Measurements from ENCODE around the gene CALR.
"Not testable (repeated sequence)": the region's sequence is repeated elsewhere in the genome, so short reads cannot be mapped to it uniquely, and the experiment has no call there.

CALR gene

DNA sequence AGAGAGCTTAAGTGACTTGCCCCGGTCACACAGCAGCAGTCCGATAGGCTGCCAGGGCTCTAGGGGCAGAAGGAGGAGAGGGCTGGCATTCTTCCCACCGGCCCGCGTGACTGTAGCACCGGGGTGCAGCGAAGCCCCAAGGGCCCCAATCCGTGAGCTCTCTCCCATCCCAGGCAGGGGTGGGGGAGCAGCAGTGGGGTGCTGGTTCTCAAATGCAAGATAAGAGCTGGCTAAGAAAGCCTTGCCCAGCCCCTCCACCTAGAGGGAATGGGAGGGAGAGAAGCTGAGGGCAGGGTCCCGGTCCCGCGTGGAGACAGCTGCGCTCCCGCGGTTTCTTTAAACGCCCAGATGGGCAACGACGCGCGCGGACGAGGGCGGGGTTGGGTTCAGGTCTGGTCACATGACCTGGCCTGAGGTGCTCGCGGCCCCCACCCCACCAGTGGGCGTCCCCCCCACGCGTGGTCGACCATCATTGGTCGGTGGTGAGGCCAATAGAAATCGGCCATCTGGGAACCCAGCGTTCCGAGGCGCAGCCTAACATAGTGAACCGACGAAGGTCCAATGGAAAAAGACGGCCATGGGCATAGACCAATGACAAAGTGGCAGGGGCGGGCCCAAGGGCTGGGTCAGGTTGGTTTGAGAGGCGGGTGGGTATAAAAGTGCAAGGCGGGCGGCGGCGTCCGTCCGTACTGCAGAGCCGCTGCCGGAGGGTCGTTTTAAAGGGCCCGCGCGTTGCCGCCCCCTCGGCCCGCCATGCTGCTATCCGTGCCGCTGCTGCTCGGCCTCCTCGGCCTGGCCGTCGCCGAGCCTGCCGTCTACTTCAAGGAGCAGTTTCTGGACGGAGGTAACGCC, at the start of gene CALR:
Gene CALR, plus strand, starts transcription at position 683 of the 852 bp plus-strand sequence. Its CDS starts 71 bp downstream, at position 754.
- peak; percentile 97 for DNase-seq

DNA sequence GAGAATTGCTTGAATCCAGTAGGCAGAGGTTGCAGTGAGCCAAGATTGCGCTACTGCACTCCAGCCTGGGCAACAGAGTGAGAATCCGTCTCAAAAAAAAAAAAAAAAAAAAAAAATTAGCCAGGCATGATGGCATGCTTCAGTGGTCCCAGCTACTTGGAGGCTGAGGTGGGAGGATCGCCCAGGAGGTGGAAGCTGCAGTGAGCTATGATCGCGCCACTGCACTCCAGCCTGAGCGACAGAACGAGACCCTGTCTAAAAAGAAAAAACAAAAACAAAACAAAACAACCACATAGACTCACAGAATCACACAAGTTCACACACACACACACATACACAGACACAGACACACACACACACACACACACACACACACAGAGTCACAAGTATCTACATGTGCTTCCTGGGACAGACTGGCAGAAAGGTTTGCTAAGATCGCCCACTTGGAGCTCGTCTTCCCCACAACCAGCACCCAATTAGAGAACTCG, 48.1 kb upstream of the CALR start:
- DNase-seq, result not testable (repeated sequence)

- DNase-seq, result peak; percentile 99
Measured at GRCh38 chr19:12890787-12891552, 47.4 kb upstream of the CALR start, which contains the start of gene GCDH. Gene GCDH (plus strand): TSS chr19:12891160. CDS start chr19:12891305, 145 bp downstream.

- DNase-seq, result no peak
Measured at GRCh38 chr19:12891553-12892021, 46.8 kb upstream of the CALR start.

- no peak for DNase-seq
Measured at GRCh38 chr19:12893582-12893981, 44.8 kb upstream of the CALR start.

DNA sequence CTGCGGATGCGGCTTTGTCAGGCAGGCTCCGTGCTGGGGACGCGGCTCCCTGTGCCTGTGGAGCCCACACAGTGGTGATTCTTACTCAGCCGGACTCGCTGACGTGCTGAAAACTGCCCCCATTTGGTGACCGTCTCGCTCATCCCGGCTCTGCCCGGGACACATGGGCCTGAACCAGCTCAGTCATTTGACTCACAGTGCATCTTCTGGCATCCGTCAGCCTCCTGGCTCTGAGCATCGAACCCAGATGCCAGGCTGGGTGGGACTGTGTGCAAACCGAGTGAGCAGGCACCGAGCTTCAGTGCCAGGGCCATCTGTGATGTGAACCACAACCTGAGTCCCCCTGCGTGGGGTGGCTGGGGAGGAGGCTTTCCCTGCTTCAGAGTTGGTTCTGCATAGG, 41.9 kb upstream of the CALR start:
- no peak for DNase-seq

DNA sequence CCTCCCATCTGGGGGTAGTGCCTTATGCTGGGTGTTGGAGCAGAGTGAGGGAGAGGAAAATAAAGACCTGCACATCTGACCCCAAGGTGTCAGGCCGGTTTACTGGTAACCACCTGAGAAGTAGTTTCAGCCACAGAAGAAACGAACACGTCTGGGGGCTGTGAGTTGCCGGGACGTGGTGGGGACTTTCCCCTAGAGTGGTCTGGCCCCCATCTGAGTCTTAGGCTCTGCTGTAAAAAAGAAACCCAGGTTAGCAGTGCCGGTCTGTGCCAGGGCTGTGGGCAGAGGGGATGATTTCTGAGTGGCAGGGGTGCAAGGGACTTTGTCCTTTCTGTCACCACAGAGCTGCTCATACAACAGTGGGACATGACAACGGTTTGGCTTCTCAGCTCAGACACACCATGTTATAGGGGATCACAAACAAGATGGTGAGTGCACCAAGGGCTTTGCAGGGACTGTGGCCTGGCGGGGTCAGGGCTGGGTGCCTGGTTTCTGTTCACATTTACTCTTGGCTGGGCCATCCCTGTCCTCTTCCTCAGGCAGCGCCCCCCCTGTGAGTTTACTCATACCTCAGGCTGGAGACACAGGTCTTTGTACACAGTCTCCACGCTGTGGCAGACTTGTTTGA, 38.4 kb upstream of the CALR start:
- no peak for DNase-seq

DNA sequence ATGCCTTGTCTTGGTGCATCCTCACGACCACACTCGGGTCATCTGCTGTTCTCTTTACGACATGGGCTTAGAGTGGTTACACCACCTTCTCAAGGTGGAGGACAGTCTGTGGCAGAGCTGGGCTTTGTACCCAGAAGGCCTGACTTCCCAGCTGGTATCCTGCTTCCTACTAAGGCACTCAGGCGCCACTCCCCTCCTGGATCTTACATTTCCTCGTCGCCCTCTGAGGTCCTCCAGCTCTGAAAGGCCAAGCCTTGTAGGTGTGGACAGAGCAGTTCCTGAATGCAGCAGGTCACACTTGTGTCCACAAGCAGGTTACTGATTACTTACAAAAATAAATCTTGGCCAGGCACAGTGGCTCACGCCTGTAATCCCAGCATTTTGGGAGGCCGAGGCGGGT, 31.2 kb upstream of the CALR start:
- DNase-seq, result no peak

- peak; percentile 59 for DNase-seq
Measured at GRCh38 chr19:12912571-12912970, 25.8 kb upstream of the CALR start.

GRCh38 chr19:12913011-12913561, 25.3 kb upstream of the CALR start:
- peak; percentile 96 for DNase-seq

GRCh38 chr19:12913851-12914690, 24.3 kb upstream of the CALR start:
- DNase-seq, result no peak

- DNase-seq, result not testable (repeated sequence)
Measured at GRCh38 chr19:12915860-12916259, 22.5 kb upstream of the CALR start.

DNA sequence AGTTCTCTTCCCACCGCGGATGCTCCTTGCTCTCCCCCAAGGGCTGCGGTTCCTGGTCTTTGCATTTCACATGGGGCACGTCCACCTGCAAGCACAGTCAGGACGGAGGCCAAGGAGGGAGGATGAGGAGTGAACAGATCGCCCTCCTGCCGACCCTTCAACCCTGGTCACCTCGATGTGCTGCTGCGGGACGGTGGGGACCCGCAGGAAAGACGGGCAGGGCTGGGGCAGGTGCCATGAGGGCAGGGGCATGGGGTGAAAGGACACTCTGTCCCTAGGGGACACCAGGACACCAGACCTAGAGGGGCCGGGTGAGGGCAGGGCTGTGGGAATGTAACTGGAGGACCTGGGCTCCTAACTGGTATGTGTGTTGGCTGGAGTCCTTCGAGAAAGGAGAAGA, 20.2 kb upstream of the CALR start:
- DNase-seq, result no peak

GRCh38 chr19:12921047-12921446, 17.4 kb upstream of the CALR start:
- no peak for DNase-seq

GRCh38 chr19:12922959-12923358, 15.4 kb upstream of the CALR start:
- no peak for DNase-seq

GRCh38 chr19:12924621-12925310, 13.6 kb upstream of the CALR start:
- no peak for DNase-seq

GRCh38 chr19:12930002-12930645, 8.3 kb upstream of the CALR start:
- DNase-seq, result no peak

DNA sequence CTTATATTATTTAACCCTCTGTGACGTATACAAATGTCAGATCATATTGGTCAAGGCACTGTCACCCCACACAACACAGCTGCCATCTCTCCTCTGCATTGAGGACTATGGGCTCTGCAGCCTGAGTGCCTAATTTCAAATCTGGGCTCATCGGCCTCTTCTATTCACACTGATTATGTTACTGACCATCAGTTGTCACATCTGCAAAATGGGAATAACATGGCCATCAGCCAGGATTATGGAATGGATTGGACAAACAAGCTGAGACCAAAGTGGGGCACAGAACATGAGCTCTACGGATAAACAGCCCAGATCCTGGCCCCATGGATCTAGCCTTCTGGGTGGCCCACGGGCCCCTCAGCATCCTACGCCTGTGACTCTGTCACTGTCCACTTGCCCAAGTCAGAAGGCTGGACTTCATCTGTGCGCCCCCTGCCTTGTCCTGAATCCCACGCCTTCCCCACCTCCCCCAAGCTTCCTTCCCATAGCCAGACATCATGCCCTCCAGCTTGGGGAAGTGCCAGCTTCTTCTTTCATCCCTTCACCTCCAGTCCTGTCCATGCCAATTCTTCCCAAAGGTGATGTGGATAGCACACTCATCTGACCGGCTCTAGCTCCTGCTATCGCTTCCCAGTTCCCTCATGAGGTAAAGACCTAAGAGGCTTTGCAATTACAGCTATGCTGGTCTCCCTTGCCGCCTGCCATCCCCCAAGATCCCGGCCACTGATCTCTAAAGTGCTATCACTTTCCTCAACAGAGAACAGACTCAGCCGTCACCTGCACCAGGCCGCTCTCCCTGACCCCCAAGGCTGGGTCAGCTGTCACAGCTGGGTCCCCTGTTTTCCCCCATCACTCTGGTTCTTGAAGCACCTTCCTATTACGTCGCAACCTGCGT, 5.8 kb upstream of the CALR start:
- no peak for DNase-seq

DNA sequence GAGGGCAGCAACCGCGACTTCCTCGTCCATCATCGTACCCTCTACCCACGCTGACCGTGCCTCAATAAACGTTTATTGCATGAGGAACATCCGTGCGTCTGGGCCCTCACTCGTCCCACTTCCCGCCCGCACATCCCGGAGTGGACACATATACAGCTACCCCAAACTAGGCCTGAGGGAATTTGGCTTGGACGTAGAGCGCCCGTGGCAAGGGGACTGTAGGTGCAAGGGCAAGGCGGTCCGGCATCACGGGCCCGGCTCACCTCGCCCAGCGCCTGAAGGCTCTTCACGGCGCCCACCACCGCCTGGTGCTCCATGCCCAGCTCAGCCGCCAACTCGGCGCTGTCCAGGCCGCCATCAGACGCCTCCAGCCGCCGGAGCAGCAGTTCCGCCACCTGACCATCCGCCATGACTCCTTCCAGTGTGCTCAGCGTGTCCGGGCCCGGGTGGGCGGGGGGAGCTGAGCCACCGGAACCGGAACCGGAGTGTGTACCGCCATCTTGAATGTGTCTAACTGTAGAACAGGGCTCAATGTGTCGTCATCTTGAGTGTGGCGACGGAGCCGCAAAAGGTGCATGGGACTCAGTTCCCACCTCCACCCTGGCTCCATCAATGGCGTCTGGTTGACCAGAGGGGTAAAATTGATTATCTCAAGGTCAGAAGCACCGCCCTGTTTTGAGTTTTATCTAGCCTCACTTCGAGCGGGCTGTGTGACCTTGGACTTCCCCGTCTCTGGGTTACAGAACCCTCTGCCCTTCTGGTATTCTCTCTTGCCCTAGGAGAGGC, 4.9 kb upstream of the CALR start, which contains the start of gene FARSA:
Gene FARSA, minus strand, starts transcription at position 425 of the 786 bp plus-strand sequence. Its CDS starts 15 bp downstream, at position 410.
- DNase-seq, result peak; percentile 86
